IPS-18a (cell line): Measurements from ENCODE around the gene AMOTL2.

Source experiments
- H3K27ac ChIP-seq: one replicate; pipeline ENCODE4 v1.5.1; 2013; ENCODE audit warnings: low read length
- H3K27me3 ChIP-seq: one replicate; pipeline ENCODE4 v1.6.1; 2013; ENCODE audit warnings: mild to moderate bottlenecking, low read length; ENCODE audit not compliant: control insufficient read depth, insufficient read depth
- H3K36me3 ChIP-seq: one replicate; pipeline ENCODE4 v1.6.1; 2013; ENCODE audit warnings: low read depth, low read length; ENCODE audit not compliant: control insufficient read depth
- H3K4me1 ChIP-seq: one replicate; pipeline ENCODE4 v1.6.1; 2013; ENCODE audit warnings: low read depth, low read length; ENCODE audit not compliant: control insufficient read depth
- H3K4me3 ChIP-seq: one replicate; pipeline ENCODE4 v1.5.1; 2013; ENCODE audit warnings: low read length
- H3K9ac ChIP-seq: one replicate; pipeline ENCODE4 v1.6.1; 2013; ENCODE audit warnings: mild to moderate bottlenecking, low read length, moderate library complexity
- H3K9me3 ChIP-seq: one replicate; pipeline ENCODE4 v1.6.1; 2013; ENCODE audit warnings: low read depth, low read length; ENCODE audit not compliant: control insufficient read depth

The AMOTL2 gene

DNA sequence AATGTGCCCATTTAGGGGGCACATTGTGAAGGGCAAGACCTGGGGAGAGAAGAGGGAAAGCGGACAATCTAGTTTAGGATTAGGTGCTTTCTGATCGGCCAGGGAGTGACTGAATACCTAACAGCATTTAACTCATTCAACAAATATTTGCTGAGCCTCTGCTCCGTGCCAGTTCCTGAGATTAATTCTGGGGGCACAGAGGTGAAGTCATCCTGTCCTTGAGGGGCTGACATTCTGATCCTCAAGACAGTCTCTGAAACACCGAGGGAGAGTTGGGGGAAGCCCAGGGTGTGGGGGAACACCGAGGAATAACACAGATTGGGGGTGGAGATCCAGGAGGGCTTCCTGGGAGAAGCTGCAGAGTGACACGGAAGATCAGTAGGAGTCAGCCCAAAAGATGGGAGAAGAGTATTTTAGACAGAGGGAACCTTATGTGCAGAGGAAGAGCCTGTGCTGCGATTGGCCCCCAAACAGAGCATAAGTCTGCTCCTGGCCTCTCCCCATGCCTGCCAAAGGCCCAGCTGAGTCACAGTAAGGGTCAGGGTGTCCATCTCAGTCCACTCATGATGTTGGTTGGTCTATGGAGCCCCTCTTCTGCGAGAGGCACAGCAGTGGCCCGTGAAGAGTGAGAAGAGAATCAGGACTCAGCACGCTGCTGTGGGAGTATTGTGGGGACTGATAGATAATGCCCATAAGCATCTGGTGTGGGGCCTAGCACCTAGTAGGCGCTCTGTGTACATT is 60.2 kb downstream of the AMOTL2 start:
- H3K36me3 ChIP-seq = no peaks in the 10 kb centered on the region
- H3K4me1 ChIP-seq = peaks cover 11% of the 10 kb centered on the region
- H3K4me3 ChIP-seq = peak overlapping the region; percentile 61
- H3K9me3 ChIP-seq = no peaks in the 10 kb centered on the region
- H3K9ac ChIP-seq = peak overlapping the region; percentile 62
- H3K27ac ChIP-seq = no peak overlapping the region
- H3K27me3 ChIP-seq = peaks cover 33% of the 10 kb centered on the region

- Histone ChIP-seq H3K4me3 (peak overlapping the region; percentile 61), H3K4me1 (peaks cover 14% of the 10 kb centered on the region), H3K27ac (no peak overlapping the region), H3K9ac (peak overlapping the region; percentile 62), H3K9me3 (no peaks in the 10 kb centered on the region), H3K36me3 (no peaks in the 10 kb centered on the region), H3K27me3 (peaks cover 33% of the 10 kb centered on the region)
Measured at GRCh38 chr3:134312873-134313846, 61.1 kb downstream of the AMOTL2 start.

DNA sequence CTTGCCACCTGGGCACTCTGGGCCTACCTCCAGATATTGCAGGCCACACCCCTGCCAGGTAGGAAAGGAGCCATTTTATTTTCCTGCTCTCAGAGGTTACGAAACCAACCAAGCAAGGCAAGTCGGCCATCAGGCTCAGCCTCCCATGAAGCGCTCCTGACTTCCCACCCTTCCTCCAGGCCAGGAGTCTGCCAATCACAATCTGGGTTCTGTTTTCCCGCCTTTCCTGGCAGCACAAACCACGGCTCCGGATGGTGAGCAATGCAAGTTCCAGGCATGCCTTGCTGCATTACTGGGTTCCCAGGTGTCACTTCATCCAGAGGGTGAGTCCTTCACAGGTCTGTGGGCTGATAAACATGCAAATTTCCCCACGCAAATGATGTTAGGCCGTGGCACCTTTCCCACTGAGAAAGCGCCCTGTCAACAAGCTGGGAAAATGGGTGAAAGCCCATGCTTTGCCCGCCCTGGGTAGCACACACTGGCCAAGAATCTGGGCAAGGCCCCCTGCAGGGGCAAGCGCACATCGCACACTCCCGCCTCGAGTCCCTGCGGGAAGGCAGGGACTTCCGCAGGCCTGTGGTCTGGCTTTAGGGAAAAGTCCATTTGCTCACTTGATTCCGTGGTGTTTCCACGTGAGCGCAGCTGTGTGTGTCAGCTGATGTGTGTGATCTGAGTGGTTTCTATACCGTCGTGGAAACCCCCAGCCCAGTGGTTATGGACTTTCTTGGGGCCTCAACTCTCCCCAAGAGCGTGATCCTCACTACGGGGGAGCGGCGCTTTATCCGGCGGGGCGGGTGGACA is 62.0 kb downstream of the AMOTL2 start:
- peaks cover 14% of the 10 kb centered on the region for H3K4me1 ChIP-seq
- no peak overlapping the region for H3K4me3 ChIP-seq
- no peak overlapping the region for H3K9ac ChIP-seq

GRCh38 chr3:134311693-134312071 is 62.6 kb downstream of the AMOTL2 start:
- Histone ChIP-seq H3K36me3 (no peaks in the 10 kb centered on the region), H3K27ac (no peak overlapping the region), H3K9me3 (no peaks in the 10 kb centered on the region), H3K27me3 (peaks cover 33% of the 10 kb centered on the region), H3K9ac (no peak overlapping the region), H3K4me3 (no peak overlapping the region), H3K4me1 (peaks cover 14% of the 10 kb centered on the region)

More for the DNA sequence above, 62.0 kb downstream of the AMOTL2 start:
- no peak overlapping the region for H3K27ac ChIP-seq
- H3K9me3 ChIP-seq = no peaks in the 10 kb centered on the region
- H3K27me3 ChIP-seq = peaks cover 33% of the 10 kb centered on the region
- no peaks in the 10 kb centered on the region for H3K36me3 ChIP-seq

DNA sequence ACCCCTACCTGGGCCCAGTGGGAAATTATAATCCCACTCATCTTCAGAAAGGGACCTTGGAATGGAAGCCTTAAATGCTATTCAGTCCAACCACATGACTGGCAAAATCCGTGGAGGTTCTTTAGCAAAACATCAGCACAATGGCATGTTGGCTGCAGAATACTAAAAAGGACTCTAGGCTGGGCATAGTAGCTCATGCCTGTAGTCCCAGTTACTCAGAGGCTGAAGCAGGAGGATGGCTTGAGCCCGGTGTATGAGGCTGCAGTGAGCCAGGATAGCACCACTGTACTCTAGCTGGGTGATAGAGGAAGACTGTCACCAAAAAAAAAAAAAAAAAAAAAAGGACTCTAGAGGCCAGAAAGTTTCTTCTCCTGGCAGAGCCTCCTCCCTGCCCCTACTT is 63.0 kb downstream of the AMOTL2 start:
- Histone ChIP-seq H3K9me3 (no peaks in the 10 kb centered on the region), H3K4me3 (no peak overlapping the region), H3K27me3 (peaks cover 33% of the 10 kb centered on the region), H3K4me1 (peaks cover 14% of the 10 kb centered on the region), H3K36me3 (no peaks in the 10 kb centered on the region), H3K27ac (no peak overlapping the region), H3K9ac (no peak overlapping the region)

GRCh38 chr3:134309987-134310700 is 64.1 kb downstream of the AMOTL2 start:
- no peak overlapping the region for H3K9ac ChIP-seq
- H3K4me1 ChIP-seq = peaks cover 11% of the 10 kb centered on the region
- H3K9me3 ChIP-seq = no peaks in the 10 kb centered on the region
- H3K27me3 ChIP-seq = peaks cover 32% of the 10 kb centered on the region
- H3K27ac ChIP-seq = no peak overlapping the region
- H3K4me3 ChIP-seq = no peak overlapping the region
- no peaks in the 10 kb centered on the region for H3K36me3 ChIP-seq

DNA sequence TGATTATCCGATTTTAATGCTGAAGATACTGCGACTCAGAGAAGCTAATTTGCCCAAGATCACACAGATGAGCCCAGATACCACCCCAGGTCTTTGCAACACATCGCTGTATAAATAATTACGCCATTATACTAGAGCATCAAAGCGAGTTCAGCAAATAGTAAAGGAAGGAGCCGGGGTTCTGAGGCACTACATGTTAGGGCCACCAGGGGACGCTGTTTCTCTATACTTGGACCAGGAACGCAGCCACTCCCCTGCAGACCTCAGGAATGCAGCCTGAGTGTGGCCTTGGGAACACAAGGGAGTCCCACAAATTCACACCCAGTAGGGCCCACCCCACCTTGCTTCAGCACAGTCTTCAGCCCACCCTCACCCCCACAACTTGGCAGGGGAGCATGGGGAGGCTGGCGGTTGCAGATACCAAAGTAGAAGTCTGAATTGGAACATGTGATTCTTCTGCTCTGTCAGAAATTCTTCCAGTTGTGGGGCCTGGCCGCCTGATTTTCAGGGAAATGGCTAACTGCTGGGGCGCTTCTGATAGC is 65.8 kb downstream of the AMOTL2 start:
- H3K9me3 ChIP-seq = no peaks in the 10 kb centered on the region
- H3K27ac ChIP-seq = no peak overlapping the region
- H3K9ac ChIP-seq = no peak overlapping the region
- peaks cover 15% of the 10 kb centered on the region for H3K27me3 ChIP-seq
- H3K4me1 ChIP-seq = peaks cover 3% of the 10 kb centered on the region
- H3K36me3 ChIP-seq = no peaks in the 10 kb centered on the region
- H3K4me3 ChIP-seq = no peak overlapping the region

- Histone ChIP-seq H3K27ac (no peak overlapping the region), H3K9ac (no peak overlapping the region)
Measured at GRCh38 chr3:134307425-134307824, 66.8 kb downstream of the AMOTL2 start.

DNA sequence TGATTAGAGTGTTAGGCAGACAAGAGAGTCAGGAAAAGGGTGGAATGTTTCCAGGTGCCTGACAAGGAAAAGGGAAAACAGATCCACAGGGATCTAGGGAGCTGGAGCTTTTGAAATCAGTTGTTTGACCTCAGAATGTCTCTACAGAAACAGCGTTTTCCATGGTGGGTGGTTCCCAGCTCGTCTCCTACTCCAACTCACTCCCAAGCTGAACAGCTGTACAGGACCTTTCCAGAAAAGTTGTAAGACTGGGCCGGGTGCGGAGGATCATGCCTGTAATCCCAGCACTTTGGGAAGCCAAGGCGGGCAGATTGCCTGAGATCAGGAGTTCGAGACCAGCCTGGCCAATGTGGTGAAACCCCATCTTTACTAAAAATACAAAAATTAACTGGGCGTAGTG is 67.9 kb downstream of the AMOTL2 start:
- Histone ChIP-seq H3K27me3 (no peaks in the 10 kb centered on the region), H3K27ac (no peak overlapping the region), H3K36me3 (no peaks in the 10 kb centered on the region), H3K9me3 (no peaks in the 10 kb centered on the region), H3K4me3 (no peak overlapping the region), H3K9ac (no peak overlapping the region), H3K4me1 (peaks cover 3% of the 10 kb centered on the region)

More at GRCh38 chr3:134307425-134307824, 66.8 kb downstream of the AMOTL2 start:
- H3K4me1 ChIP-seq = peaks cover 3% of the 10 kb centered on the region
- H3K36me3 ChIP-seq = no peaks in the 10 kb centered on the region
- H3K4me3 ChIP-seq = no peak overlapping the region
- peaks cover 7% of the 10 kb centered on the region for H3K27me3 ChIP-seq
- no peaks in the 10 kb centered on the region for H3K9me3 ChIP-seq
